NCI-H1105 treated with DMSO at 0.1 percent for 48 hours (cell line): ENCODE measurements around the gene ANO1.
"Not testable (repeated sequence)": the region's sequence is repeated elsewhere in the genome, so short reads cannot be mapped to it uniquely, and the experiment has no call there.

Source experiments
- DNase-seq: peaks from one replicate; lab custom pipeline; 2025; lab: John Stamatoyannopoulos, UW

The ANO1 gene

GRCh38 chr11:70212227-70212811 lies 134.2 kb downstream of the ANO1 start:
- DNase-seq, result no peak

GRCh38 chr11:70217388-70217787 lies 139.3 kb downstream of the ANO1 start:
- DNase-seq, result not testable (repeated sequence)

- not testable (repeated sequence) for DNase-seq
These were observed 140.0 kb downstream of the ANO1 start for GRCh38 chr11:70218076-70218475.

GRCh38 chr11:70220136-70220535 lies 142.0 kb downstream of the ANO1 start:
- no peak for DNase-seq

GRCh38 chr11:70220920-70221319 lies 142.8 kb downstream of the ANO1 start:
- DNase-seq, result no peak

GRCh38 chr11:70225681-70226177 lies 147.6 kb downstream of the ANO1 start:
- DNase-seq, result no peak

- DNase-seq, result no peak
These were observed 148.1 kb downstream of the ANO1 start for GRCh38 chr11:70226183-70226582.

GRCh38 chr11:70226967-70227366 lies 148.8 kb downstream of the ANO1 start:
- no peak for DNase-seq

GRCh38 chr11:70229737-70230136 lies 151.6 kb downstream of the ANO1 start:
- no peak for DNase-seq

- DNase-seq, result no peak
These were observed 152.2 kb downstream of the ANO1 start for GRCh38 chr11:70230151-70230839.

- DNase-seq, result no peak
These were observed 153.0 kb downstream of the ANO1 start for GRCh38 chr11:70230840-70231710.

- no peak for DNase-seq
These were observed 154.9 kb downstream of the ANO1 start for GRCh38 chr11:70233034-70233433.

- no peak for DNase-seq
These were observed 155.4 kb downstream of the ANO1 start for GRCh38 chr11:70233511-70233934.

GRCh38 chr11:70233962-70234361 lies 155.8 kb downstream of the ANO1 start:
- DNase-seq, result no peak
